Activated T-cell treated with anti-CD3 and anti-CD28 coated beads, Interleukin-2, amount 50 U/mL, for 48 hours (primary cell): ENCODE results near the gene RFTN1.

Experiments used
- DNase-seq, 2 experiments: peaks; one replicate each; pipeline ENCODE4 v3.0.0-alpha.2; 2020

RFTN1 gene

GRCh38 chr3:16373341-16373946, 140.1 kb downstream of the RFTN1 start:
- DNase-seq: no peak

- no peak for DNase-seq
Measured at GRCh38 chr3:16372362-16373292, 140.9 kb downstream of the RFTN1 start.

- no peak for DNase-seq
Measured at GRCh38 chr3:16370872-16371740, 142.4 kb downstream of the RFTN1 start.

- DNase-seq: no peak
Measured at GRCh38 chr3:16370503-16370871, 143.0 kb downstream of the RFTN1 start.

- DNase-seq: no peak
Measured at GRCh38 chr3:16369885-16370284, 143.6 kb downstream of the RFTN1 start.

GRCh38 chr3:16369276-16369675, 144.2 kb downstream of the RFTN1 start:
- DNase-seq: no peak

- no peak for DNase-seq
Measured at GRCh38 chr3:16366581-16366980, 146.9 kb downstream of the RFTN1 start.

- DNase-seq: no peak
Measured at GRCh38 chr3:16365491-16366128, 147.9 kb downstream of the RFTN1 start.

GRCh38 chr3:16364963-16365362, 148.5 kb downstream of the RFTN1 start:
- no peak for DNase-seq

- no peak for DNase-seq
Measured at GRCh38 chr3:16364323-16364722, 149.2 kb downstream of the RFTN1 start.

GRCh38 chr3:16363636-16364035, 149.9 kb downstream of the RFTN1 start:
- no peak for DNase-seq

GRCh38 chr3:16362770-16363169, 150.7 kb downstream of the RFTN1 start:
- DNase-seq: no peak

GRCh38 chr3:16361087-16361486, 152.4 kb downstream of the RFTN1 start:
- DNase-seq: no peak

GRCh38 chr3:16359331-16359730, 154.2 kb downstream of the RFTN1 start:
- no peak for DNase-seq

GRCh38 chr3:16358336-16358735, 155.2 kb downstream of the RFTN1 start:
- no peak for DNase-seq

- DNase-seq: no peak
Measured at GRCh38 chr3:16357186-16358121, 156.0 kb downstream of the RFTN1 start.

GRCh38 chr3:16355828-16356227, 157.7 kb downstream of the RFTN1 start:
- DNase-seq: no peak

GRCh38 chr3:16354291-16354690, 159.2 kb downstream of the RFTN1 start:
- no peak for DNase-seq

GRCh38 chr3:16352428-16352827, 161.1 kb downstream of the RFTN1 start:
- DNase-seq: no peak

GRCh38 chr3:16350597-16351318, 162.7 kb downstream of the RFTN1 start:
- DNase-seq: no peak

- no peak for DNase-seq
Measured at GRCh38 chr3:16349986-16350596, 163.4 kb downstream of the RFTN1 start.
